GM23338 (cell line): ENCODE measurements around the gene LIAS. TPM values are rescaled to one million over a fixed set of nuclear protein-coding genes. Genes with fewer than 3 reads are reported as not detected.

Source experiments
- ATAC-seq: fragments of 200-7000 bp; cut with Tn5 transposase; 3 replicates; pipeline ENCODE4 v1.9.1; 2020
- DNase-seq: peaks from one replicate; pipeline ENCODE4 v3.0.0-alpha.2; 2015; ENCODE audit warnings: low spot score
- H2AFZ ChIP-seq: fragments of 200-600 bp; sonication (generic); 2 replicates; pipeline ENCODE4 v1.8.0; 2016; ENCODE audit warnings: antibody characterized with exemption, mild to moderate bottlenecking, moderate library complexity
- H3F3A ChIP-seq: fragments of 200-600 bp; sonication (generic); replicated peaks from 2 replicates; pipeline ENCODE4 v1.8.0; 2017; ENCODE audit warnings: antibody characterized with exemption, mixed run types, low read depth
- H3K27ac ChIP-seq: fragments of 200-600 bp; sonication (generic); 2 replicates; pipeline ENCODE4 v1.6.1; 2016; ENCODE audit warnings: low read depth
- H3K27me3 ChIP-seq: fragments of 200-600 bp; sonication (generic); 2 replicates; pipeline ENCODE4 v1.8.0; 2016; ENCODE audit warnings: mild to moderate bottlenecking, mixed run types, moderate library complexity; ENCODE audit not compliant: insufficient read depth
- H3K36me3 ChIP-seq: fragments of 200-600 bp; sonication (generic); 2 replicates; pipeline ENCODE4 v1.8.0; 2016; ENCODE audit warnings: mild to moderate bottlenecking; ENCODE audit not compliant: insufficient read depth
- H3K4me1 ChIP-seq: fragments of 200-600 bp; sonication (generic); 2 replicates; pipeline ENCODE4 v1.8.0; 2016; ENCODE audit warnings: mild to moderate bottlenecking, moderate library complexity; ENCODE audit not compliant: insufficient read depth
- H3K4me2 ChIP-seq: fragments of 200-600 bp; sonication (generic); 2 replicates; pipeline ENCODE4 v1.7.1; 2017; ENCODE audit warnings: mixed run types
- H3K4me3 ChIP-seq: fragments of 200-600 bp; sonication (generic); 2 replicates; pipeline ENCODE4 v1.6.1; 2016; ENCODE audit warnings: mixed run types
- H3K79me2 ChIP-seq: fragments of 200-600 bp; sonication (generic); replicated peaks from 2 replicates; pipeline ENCODE4 v1.8.0; 2017; ENCODE audit warnings: mild to moderate bottlenecking; ENCODE audit not compliant: insufficient read depth
- H3K9me2 ChIP-seq: fragments of 200-600 bp; sonication (generic); 2 replicates; pipeline ENCODE4 v1.8.0; 2017; ENCODE audit not compliant: insufficient read depth
- H4K20me1 ChIP-seq: fragments of 200-600 bp; sonication (generic); replicated peaks from 2 replicates; pipeline ENCODE4 v1.8.0; 2017; ENCODE audit warnings: mild to moderate bottlenecking; ENCODE audit not compliant: insufficient read depth
- H3K27ac Mint-ChIP-seq: 2 replicates; pipeline ENCODE4 v1.8.0; 2020; ENCODE audit warnings: inconsistent platforms, mild to moderate bottlenecking, moderate library complexity, mixed read lengths
- H3K27me3 Mint-ChIP-seq: 3 replicates; pipeline ENCODE4 v1.8.0; 2022; ENCODE audit warnings: low read depth, mild to moderate bottlenecking, moderate library complexity, mixed read lengths, inconsistent platforms; ENCODE audit not compliant: insufficient read depth, poor library complexity
- H3K36me3 Mint-ChIP-seq: 3 replicates; pipeline ENCODE4 v1.8.0; 2021; ENCODE audit warnings: low read depth, mild to moderate bottlenecking, inconsistent platforms, moderate library complexity, mixed read lengths
- H3K4me1 Mint-ChIP-seq: 3 replicates; pipeline ENCODE4 v1.8.0; 2020; ENCODE audit warnings: mild to moderate bottlenecking, inconsistent platforms, mixed read lengths
- H3K4me3 Mint-ChIP-seq: 3 replicates; pipeline ENCODE4 v1.8.0; 2021; ENCODE audit warnings: moderate library complexity, mild to moderate bottlenecking, inconsistent platforms, mixed read lengths
- H3K9me3 Mint-ChIP-seq: 3 replicates; pipeline ENCODE4 v1.8.0; 2020; ENCODE audit warnings: moderate library complexity, mild to moderate bottlenecking, inconsistent platforms, mixed read lengths
- CREB1 ChIP-seq: fragments of 250-450 bp; sonication (Bioruptor Pico); IDR thresholded peaks from 2 replicates; pipeline ENCODE4 v1.5.0; 2020; ENCODE audit warnings: low read depth, mild to moderate bottlenecking, moderate library complexity
- EZH2 ChIP-seq: fragments of 200-600 bp; sonication (generic); IDR thresholded peaks from one replicate; pipeline ENCODE4 v1.8.0; 2017; ENCODE audit warnings: antibody characterized with exemption, mild to moderate bottlenecking, low read depth; ENCODE audit not compliant: unreplicated experiment
- EZH2phosphoT487 ChIP-seq: fragments of 200-600 bp; sonication (generic); IDR thresholded peaks from one replicate; pipeline ENCODE4 v1.8.1; 2018; ENCODE audit warnings: antibody characterized with exemption; ENCODE audit not compliant: unreplicated experiment
- JUNB ChIP-seq: IDR thresholded peaks from one replicate; pipeline ENCODE4 v1.6.1; 2016; ENCODE audit warnings: antibody characterized with exemption; ENCODE audit not compliant: unreplicated experiment
- NANOG ChIP-seq: IDR thresholded peaks from 2 replicates; pipeline ENCODE4 v1.6.1; 2016; ENCODE audit warnings: antibody characterized with exemption, borderline replicate concordance
- POLR2AphosphoS5 ChIP-seq: IDR thresholded peaks from 2 replicates; pipeline ENCODE4 v1.6.1; 2016; ENCODE audit warnings: antibody characterized with exemption, low read depth
- STAT1 ChIP-seq: IDR thresholded peaks from one replicate; pipeline ENCODE4 v1.6.1; 2016; ENCODE audit warnings: antibody characterized with exemption; ENCODE audit not compliant: unreplicated experiment
- ZNF114 ChIP-seq: fragments of 250-450 bp; sonication (Bioruptor Pico); IDR thresholded peaks from 2 replicates; pipeline ENCODE4 v1.5.0; 2020; ENCODE audit warnings: mild to moderate bottlenecking, moderate library complexity
- ZNF331 ChIP-seq: fragments of 250-450 bp; sonication (Bioruptor Pico); IDR thresholded peaks from 2 replicates; pipeline ENCODE4 v1.5.0; 2020; ENCODE audit warnings: low read depth, mild to moderate bottlenecking, moderate library complexity
- polyA plus RNA-seq: library from polyadenylated mRNA; unstranded; fragments of >200 nt; fragmentation: Nextera tagmentation; extraction: Ambion mirVana; gene quantifications from 2 replicates; pipeline ENCODE4 v1.2.1, GENCODE V29; 2016
- total RNA-seq: library from RNA; depleted of rRNA; stranded (reverse); fragments of >200 nt; shearing (Covaris generic); gene quantifications from 2 replicates; pipeline ENCODE4 v1.2.3, GENCODE V29; 2014
- TF ChIP-seq, protein P1 (sequence below), 2 experiments: fragments of 200-600 bp in 1 of 2; sonication (generic) in 1 of 2; conservative IDR thresholded peaks; 2 replicates each; pipeline versions ENCODE4 v1.5.1 to v1.6.1; 2016 to 2017; ENCODE audit warnings: antibody characterized with exemption in 2 of 2, low read depth in 2 of 2, mild to moderate bottlenecking in 2 of 2, moderate library complexity in 1 of 2
- TF ChIP-seq, protein P2 (sequence below): IDR thresholded peaks from 2 replicates; pipeline ENCODE4 v1.6.1; 2016; ENCODE audit warnings: antibody characterized with exemption
- TF ChIP-seq, protein P3 (sequence below): IDR thresholded peaks from one replicate; pipeline ENCODE4 v1.6.1; 2018; ENCODE audit warnings: antibody characterized with exemption; ENCODE audit not compliant: unreplicated experiment
- TF ChIP-seq, protein P4 (sequence below): fragments of 250-450 bp; sonication (Bioruptor Pico); IDR thresholded peaks from 2 replicates; pipeline ENCODE4 v1.5.0; 2020; ENCODE audit warnings: mild to moderate bottlenecking, moderate library complexity

Gene LIAS
- total and polyA plus RNA-seq, 2 experiments from 2014 or later = 17.5 to 18.7 TPM

DNA sequence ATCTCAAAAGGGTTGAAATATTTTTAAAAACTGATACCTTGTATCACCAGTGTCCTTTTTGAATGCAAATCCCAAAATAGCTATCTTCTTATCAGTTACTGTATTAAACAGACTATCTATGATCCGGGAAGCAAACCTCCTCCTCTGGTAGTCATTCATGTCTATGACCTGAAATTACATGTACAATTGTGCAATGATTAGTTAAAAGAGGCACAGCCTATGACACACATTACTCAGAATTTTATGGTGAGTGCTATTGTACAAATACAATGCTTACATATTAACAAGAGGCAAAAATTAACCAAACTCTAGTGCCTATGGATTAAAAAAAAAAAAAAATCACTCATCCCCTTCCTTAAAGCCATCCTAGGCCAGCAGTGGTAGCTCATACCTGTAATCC, 46.7 kb downstream of the LIAS start:
- H3K27ac ChIP-seq = no peak overlapping the region
- Mint-ChIP-seq H3K9me3 (no peaks in the 10 kb centered on the region), H3K36me3 (peaks cover 88% of the 10 kb centered on the region), H3K27me3 (peaks cover 2% of the 10 kb centered on the region), H3K27ac (no peak overlapping the region), H3K4me3 (no peak overlapping the region), H3K4me1 (no peaks in the 10 kb centered on the region)
- TF ChIP-seq, protein P1, sequence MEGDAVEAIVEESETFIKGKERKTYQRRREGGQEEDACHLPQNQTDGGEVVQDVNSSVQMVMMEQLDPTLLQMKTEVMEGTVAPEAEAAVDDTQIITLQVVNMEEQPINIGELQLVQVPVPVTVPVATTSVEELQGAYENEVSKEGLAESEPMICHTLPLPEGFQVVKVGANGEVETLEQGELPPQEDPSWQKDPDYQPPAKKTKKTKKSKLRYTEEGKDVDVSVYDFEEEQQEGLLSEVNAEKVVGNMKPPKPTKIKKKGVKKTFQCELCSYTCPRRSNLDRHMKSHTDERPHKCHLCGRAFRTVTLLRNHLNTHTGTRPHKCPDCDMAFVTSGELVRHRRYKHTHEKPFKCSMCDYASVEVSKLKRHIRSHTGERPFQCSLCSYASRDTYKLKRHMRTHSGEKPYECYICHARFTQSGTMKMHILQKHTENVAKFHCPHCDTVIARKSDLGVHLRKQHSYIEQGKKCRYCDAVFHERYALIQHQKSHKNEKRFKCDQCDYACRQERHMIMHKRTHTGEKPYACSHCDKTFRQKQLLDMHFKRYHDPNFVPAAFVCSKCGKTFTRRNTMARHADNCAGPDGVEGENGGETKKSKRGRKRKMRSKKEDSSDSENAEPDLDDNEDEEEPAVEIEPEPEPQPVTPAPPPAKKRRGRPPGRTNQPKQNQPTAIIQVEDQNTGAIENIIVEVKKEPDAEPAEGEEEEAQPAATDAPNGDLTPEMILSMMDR (conservative IDR thresholded peaks at IDR 0.05; ENCODE audit: low read depth in 2 of 2) = no peak
- TF ChIP-seq JUNB (no peak), ZNF114 (no peak), CREB1 (no peak), EZH2phosphoT487 (no peak), POLR2AphosphoS5 (no peak), EZH2 (no peak), STAT1 (no peak), ZNF331 (CRISPR knock-in tag) (no peak), NANOG (no peak)
- TF ChIP-seq, protein P2, sequence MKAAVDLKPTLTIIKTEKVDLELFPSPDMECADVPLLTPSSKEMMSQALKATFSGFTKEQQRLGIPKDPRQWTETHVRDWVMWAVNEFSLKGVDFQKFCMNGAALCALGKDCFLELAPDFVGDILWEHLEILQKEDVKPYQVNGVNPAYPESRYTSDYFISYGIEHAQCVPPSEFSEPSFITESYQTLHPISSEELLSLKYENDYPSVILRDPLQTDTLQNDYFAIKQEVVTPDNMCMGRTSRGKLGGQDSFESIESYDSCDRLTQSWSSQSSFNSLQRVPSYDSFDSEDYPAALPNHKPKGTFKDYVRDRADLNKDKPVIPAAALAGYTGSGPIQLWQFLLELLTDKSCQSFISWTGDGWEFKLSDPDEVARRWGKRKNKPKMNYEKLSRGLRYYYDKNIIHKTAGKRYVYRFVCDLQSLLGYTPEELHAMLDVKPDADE = no peak
- TF ChIP-seq, protein P3, sequence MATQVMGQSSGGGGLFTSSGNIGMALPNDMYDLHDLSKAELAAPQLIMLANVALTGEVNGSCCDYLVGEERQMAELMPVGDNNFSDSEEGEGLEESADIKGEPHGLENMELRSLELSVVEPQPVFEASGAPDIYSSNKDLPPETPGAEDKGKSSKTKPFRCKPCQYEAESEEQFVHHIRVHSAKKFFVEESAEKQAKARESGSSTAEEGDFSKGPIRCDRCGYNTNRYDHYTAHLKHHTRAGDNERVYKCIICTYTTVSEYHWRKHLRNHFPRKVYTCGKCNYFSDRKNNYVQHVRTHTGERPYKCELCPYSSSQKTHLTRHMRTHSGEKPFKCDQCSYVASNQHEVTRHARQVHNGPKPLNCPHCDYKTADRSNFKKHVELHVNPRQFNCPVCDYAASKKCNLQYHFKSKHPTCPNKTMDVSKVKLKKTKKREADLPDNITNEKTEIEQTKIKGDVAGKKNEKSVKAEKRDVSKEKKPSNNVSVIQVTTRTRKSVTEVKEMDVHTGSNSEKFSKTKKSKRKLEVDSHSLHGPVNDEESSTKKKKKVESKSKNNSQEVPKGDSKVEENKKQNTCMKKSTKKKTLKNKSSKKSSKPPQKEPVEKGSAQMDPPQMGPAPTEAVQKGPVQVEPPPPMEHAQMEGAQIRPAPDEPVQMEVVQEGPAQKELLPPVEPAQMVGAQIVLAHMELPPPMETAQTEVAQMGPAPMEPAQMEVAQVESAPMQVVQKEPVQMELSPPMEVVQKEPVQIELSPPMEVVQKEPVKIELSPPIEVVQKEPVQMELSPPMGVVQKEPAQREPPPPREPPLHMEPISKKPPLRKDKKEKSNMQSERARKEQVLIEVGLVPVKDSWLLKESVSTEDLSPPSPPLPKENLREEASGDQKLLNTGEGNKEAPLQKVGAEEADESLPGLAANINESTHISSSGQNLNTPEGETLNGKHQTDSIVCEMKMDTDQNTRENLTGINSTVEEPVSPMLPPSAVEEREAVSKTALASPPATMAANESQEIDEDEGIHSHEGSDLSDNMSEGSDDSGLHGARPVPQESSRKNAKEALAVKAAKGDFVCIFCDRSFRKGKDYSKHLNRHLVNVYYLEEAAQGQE = no peak
- TF ChIP-seq, protein P4, sequence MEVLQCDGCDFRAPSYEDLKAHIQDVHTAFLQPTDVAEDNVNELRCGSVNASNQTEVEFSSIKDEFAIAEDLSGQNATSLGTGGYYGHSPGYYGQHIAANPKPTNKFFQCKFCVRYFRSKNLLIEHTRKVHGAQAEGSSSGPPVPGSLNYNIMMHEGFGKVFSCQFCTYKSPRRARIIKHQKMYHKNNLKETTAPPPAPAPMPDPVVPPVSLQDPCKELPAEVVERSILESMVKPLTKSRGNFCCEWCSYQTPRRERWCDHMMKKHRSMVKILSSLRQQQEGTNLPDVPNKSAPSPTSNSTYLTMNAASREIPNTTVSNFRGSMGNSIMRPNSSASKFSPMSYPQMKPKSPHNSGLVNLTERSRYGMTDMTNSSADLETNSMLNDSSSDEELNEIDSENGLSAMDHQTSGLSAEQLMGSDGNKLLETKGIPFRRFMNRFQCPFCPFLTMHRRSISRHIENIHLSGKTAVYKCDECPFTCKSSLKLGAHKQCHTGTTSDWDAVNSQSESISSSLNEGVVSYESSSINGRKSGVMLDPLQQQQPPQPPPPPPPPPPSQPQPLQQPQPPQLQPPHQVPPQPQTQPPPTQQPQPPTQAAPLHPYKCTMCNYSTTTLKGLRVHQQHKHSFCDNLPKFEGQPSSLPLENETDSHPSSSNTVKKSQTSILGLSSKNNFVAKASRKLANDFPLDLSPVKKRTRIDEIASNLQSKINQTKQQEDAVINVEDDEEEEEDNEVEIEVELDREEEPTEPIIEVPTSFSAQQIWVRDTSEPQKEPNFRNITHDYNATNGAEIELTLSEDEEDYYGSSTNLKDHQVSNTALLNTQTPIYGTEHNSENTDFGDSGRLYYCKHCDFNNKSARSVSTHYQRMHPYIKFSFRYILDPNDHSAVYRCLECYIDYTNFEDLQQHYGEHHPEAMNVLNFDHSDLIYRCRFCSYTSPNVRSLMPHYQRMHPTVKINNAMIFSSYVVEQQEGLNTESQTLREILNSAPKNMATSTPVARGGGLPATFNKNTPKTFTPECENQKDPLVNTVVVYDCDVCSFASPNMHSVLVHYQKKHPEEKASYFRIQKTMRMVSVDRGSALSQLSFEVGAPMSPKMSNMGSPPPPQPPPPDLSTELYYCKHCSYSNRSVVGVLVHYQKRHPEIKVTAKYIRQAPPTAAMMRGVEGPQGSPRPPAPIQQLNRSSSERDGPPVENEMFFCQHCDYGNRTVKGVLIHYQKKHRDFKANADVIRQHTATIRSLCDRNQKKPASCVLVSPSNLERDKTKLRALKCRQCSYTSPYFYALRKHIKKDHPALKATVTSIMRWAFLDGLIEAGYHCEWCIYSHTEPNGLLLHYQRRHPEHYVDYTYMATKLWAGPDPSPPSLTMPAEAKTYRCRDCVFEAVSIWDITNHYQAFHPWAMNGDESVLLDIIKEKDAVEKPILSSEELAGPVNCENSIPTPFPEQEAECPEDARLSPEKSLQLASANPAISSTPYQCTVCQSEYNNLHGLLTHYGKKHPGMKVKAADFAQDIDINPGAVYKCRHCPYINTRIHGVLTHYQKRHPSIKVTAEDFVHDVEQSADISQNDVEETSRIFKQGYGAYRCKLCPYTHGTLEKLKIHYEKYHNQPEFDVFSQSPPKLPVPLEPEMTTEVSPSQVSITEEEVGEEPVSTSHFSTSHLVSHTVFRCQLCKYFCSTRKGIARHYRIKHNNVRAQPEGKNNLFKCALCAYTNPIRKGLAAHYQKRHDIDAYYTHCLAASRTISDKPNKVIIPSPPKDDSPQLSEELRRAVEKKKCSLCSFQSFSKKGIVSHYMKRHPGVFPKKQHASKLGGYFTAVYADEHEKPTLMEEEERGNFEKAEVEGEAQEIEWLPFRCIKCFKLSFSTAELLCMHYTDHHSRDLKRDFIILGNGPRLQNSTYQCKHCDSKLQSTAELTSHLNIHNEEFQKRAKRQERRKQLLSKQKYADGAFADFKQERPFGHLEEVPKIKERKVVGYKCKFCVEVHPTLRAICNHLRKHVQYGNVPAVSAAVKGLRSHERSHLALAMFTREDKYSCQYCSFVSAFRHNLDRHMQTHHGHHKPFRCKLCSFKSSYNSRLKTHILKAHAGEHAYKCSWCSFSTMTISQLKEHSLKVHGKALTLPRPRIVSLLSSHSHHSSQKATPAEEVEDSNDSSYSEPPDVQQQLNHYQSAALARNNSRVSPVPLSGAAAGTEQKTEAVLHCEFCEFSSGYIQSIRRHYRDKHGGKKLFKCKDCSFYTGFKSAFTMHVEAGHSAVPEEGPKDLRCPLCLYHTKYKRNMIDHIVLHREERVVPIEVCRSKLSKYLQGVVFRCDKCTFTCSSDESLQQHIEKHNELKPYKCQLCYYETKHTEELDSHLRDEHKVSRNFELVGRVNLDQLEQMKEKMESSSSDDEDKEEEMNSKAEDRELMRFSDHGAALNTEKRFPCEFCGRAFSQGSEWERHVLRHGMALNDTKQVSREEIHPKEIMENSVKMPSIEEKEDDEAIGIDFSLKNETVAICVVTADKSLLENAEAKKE (CRISPR knock-in tag) = no peak
- H3K4me1 ChIP-seq = no peaks in the 10 kb centered on the region
- peaks cover 3% of the 10 kb centered on the region; the same call in 1 of the 2 replicates for H3F3A ChIP-seq
- no peak overlapping the region for H3K4me2 ChIP-seq
- no peak for DNase-seq
- no peak overlapping the region for H2AFZ ChIP-seq
- H3K9me2 ChIP-seq = no peaks in the 10 kb centered on the region
- peaks cover 6% of the 10 kb centered on the region; the same call in 1 of the 2 replicates for H4K20me1 ChIP-seq
- no peak for ATAC-seq
- H3K27me3 ChIP-seq = no peaks in the 10 kb centered on the region
- peaks cover 67% of the 10 kb centered on the region for H3K36me3 ChIP-seq
- no peak overlapping the region for H3K4me3 ChIP-seq
- H3K79me2 ChIP-seq = no peaks in the 10 kb centered on the region
